NOMO-1 treated with dmso at 0.1 percent for 144 hours (cell line): ENCODE measurements around the gene GNA14.

ENCODE experiments used
- DNase-seq: peaks from one replicate; lab custom pipeline; 2025; ENCODE audit not compliant: unreplicated experiment; lab: John Stamatoyannopoulos, UW

The GNA14 gene

DNA sequence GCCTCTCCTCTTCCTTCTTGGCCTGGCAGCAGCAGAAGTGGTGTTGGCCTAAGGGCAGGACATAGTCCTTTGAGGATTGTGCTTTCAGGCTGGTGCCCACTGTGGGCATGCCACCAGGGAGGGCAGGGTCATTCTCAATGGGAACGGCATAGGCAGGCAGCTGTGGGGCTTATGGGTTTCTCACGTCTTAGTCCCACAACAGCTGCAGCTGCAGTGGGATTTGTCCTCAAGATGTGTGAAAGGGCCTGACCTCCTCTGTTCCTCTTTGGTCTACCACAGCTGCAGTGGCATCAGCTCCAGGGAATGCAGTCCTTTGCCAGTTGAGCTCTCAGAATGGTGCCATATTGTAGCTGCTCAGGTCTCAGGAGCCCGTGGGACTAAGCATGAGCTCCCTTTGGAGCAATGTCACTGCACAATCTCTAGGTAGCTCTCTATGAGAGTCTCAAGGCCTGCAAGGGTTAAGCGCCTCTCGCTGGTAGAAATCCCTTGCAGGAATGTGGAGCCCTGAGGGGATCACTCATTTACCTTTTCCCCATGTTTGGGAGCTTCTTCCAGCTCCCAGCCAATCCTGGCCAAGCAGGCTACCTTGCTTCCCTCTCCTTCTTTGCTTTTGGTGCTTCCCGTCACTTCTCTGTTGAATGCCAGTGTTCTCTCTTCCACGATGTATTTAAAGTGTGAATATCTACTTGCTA, 104.8 kb downstream of the GNA14 start:
- no peak for DNase-seq

- DNase-seq = no peak
Observed at GRCh38 chr9:77541600-77541999, 106.5 kb downstream of the GNA14 start.

DNA sequence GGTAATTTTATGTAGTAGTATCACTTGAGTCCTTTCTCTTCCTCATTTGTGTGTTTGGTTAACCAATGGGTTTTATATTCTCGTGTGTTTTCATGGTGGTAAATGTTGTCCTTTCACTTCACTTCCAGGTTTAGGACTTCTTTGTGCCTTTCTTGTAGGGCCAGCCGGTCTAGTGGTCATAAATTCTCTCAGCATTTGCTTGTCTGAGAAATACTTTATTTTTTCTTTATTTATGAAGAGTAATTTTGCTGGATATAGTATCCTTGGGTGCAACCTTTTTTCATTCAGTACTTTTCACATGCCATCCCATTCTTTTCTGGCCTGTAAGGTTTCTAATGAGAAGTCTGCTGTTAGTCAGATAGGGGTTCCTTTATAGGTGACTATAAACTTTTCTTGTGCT, 107.1 kb downstream of the GNA14 start:
- no peak for DNase-seq

- no peak for DNase-seq
Observed at GRCh38 chr9:77534376-77535057, 113.6 kb downstream of the GNA14 start.

GRCh38 chr9:77533671-77534070, 114.5 kb downstream of the GNA14 start:
- no peak for DNase-seq

DNA sequence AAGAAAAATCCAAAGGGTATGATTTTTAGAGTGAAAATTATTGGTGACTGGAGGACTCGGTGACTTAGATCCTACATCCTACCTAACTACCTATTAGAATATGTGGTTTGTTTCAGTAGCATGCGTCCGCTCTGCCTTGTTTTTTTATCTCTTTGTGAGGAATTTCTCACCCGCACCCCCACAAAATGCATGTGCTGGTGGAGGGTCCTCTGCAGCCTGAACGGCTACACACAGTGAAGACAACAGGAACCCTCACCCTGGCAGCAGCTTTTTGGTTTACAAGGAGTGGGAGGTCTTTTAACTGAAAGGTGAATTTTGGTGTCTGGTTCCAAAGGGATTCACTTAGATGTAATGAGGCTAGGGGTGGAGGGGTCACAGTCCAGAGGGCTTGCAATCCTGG, 115.5 kb downstream of the GNA14 start:
- no peak for DNase-seq

DNA sequence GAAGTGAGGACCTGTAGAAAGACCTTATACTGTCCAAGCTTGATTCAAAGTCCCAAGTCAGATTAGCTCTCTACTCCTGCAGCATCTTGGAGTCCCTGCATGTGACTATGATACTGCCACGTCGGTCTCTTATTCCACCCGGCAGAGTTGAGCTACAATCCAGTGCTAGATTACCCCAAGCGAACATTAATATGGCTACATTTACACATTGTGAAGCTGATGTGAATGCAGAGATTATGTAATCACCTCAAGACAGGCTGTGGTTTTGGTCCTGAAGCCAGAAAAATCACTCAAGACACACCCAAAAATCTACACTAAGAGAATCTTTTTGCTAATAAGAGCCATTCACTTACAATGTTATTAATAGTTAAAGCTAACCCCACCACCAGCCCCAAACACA, 116.7 kb downstream of the GNA14 start:
- DNase-seq = no peak

DNA sequence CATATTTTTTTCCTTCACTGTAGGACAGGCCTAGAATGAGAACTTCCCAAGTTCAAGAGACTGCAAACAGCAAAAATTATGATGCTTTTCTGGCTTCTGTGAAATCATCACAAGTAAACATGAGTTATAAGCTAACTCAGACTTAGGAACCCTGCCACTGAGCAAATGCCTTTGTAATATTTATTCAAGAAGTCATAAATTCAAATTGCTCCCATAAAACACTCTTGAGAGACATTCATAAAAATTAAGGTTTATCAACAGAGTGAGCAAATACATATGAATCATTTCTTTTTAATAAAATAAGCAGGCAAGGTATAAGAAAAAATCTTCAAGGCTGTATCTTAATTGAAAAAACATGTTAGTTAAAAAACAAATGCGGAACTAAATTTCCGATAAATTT, 124.2 kb downstream of the GNA14 start:
- DNase-seq = no peak

DNA sequence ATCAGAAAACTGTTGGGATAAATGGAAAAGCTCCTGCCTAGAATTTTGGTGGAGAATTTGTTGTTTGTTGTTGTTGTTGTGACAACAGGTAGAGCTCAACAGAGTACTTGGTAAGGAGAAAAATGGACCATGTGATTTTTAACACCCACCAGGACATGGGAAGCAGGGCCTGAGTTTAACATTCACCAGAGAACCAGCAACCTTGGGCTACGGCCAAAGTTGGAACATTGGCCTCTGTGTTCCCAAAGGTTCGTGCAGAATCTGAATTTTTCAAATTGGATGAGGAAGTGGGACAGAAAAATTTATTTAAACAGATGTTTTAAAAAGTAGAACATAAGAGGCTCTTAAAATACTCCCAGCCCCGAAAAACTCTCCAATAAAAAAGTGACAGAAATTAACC, 127.0 kb downstream of the GNA14 start:
- DNase-seq = no peak

GRCh38 chr9:77518688-77519087, 129.4 kb downstream of the GNA14 start:
- no peak for DNase-seq

GRCh38 chr9:77516781-77517180, 131.3 kb downstream of the GNA14 start:
- no peak for DNase-seq

DNA sequence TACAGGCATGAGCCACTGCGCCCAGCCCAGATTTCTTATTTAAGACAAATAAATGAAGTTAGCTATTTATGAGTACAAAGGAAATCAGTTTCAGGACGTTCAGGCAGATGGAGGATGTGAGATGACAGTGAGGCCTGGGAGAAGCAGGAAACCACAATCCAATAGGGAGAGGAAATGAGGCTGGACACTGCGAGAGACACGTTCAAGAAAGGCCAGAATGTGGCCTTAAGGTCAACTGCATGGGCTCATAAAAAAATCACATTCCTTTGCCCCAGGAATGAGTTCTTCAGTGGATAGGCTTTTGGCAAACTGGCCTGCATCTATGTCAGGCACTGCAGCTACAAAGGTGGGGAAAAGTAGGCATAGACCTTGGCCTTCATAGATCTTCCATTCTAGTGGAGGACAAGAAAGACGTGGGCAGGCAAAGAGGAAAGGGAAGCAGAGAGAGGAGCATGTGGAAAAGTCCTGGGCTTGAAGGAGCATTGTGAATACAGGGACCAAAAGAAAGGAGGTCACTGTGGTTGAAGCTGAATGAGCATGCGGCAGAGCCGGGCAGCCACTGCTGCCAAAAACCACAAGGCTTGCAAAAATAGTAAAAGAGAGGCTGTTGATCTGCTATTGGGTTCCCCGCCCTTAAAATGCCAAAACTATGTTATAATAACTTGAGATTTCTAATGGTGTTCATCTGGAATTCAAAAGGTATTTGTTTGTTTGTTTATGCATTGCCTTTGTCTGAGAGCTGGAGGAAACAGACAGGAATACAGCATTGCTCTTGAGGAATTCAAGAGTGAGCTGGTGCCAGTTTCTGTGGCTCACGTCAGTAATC, 133.0 kb downstream of the GNA14 start:
- no peak for DNase-seq

DNA sequence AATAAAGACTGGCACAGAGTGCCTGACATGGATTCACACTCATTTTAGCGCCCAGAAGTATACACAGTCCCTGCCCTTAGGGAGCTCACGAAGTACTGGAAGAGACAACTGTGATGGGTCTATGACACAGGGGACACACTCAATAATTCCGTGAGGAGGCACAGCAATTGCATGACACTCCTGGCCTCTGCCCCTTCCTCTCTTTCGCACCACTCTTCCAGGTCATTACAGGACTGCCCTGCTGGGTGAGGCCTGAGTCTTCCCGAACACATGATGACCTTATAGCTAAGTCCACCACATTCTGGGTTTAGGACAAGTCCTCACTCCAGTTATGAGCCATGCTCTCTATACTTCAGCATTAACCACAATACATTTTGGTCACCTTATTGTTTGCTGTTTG, 134.7 kb downstream of the GNA14 start:
- no peak for DNase-seq

DNA sequence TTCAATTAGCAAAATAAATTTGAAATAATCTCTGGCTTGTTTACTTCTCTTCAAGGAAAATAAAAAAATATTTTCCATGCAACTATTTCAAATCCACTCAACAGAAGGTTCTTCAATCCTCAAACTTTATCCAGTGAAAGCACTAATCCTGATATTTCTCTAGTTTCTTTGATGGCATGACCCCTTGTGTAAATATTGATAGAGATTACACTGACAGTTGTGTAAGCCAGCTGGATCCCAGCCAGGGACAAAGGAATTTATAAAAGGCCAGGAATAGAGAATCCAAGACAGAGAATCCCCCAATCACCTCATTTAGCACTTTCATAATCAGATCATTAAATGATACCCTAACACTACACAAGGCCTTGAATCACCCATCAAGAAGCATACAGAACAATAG, 135.2 kb downstream of the GNA14 start:
- no peak for DNase-seq

DNA sequence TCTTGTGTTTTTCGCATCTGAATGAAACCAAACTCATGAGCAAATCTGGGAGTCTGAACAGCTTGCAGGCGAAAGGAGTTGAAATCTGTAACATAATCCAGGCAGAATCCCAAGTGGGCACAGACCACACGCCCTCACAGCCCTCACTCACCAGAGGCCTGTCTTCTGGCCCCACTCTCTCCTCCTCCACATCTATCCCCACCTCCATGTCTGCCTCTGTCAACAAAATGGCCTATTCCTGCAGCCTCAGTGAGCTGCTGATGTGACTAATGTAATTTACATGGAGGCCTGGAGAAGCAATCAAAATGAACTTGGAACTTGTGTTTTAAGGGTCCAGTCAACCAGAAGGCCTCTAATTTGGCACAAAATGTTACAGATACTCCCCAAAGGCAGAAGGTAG, 136.6 kb downstream of the GNA14 start:
- DNase-seq = no peak

DNA sequence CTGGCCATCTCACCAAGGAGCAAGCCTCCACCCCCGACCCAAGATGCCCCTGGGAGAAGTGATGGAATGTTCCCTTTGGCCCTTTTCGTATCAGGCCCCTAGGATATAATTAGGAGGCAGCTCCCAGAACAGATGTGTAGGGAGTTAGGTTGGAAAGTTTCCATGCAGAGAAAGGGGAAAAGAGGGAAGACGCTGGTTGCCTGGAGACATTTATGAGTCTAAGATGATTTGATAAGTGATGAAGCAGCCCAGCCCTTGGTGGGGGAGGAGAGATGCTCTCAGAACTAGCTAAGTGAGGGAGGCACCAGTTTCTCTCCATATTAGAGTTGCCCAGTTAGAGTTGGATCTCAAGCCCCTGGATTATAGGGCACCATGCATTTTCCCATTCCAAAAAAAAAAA, 137.5 kb downstream of the GNA14 start:
- DNase-seq = no peak

GRCh38 chr9:77508396-77508795, 139.7 kb downstream of the GNA14 start:
- DNase-seq = no peak

GRCh38 chr9:77507212-77507961, 140.7 kb downstream of the GNA14 start:
- DNase-seq = no peak

- DNase-seq = no peak
Observed at GRCh38 chr9:77505232-77505631, 142.9 kb downstream of the GNA14 start.

DNA sequence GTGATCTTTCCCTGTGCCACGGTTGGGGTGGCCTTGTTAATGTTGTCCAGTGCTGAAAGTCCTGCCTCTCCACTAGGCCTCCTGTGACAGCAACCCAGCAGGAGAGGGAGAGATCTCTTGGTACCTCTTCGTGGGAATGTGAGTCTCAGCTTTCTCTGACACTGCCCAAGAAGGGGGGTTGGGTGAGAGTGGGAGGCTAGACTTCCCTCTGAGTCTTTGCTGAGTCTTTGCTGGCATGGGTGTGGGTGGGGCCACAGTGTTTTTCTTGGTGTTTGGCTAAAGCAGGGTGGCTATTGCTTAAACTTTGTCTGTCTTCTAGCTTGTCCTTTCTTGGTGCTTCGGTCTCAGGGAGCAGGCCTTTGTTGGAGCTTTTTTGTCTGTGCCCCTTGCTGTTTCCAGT, 145.6 kb downstream of the GNA14 start:
- no peak for DNase-seq

DNA sequence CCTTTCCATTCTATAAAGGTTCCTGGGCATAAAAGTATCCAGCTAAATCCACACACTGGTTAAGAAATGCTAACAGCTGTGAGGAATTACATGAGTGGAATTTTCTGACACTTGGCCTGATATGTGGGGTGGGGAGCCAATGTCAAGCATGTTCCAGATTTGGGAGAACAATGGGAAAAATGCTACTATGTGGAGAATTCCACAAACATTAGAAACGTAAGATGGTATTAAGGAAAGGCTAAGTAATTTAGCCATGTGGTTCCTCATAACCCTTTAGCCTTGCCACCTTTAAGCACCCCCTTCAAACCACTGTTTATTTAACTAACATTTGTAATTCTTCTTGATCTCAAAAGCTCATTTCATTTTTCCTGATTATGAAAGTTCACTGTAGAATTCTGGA, 149.2 kb downstream of the GNA14 start:
- DNase-seq = no peak
